Neural cell (in vitro differentiated cells): Measurements from ENCODE around the gene SPTB. TPM values are rescaled to one million over a fixed set of nuclear protein-coding genes. Genes with fewer than 3 reads are reported as not detected.

Source experiments
- H2AFZ ChIP-seq: fragments of 200-600, 300-800 bp; sonication (generic), shearing (Covaris generic); 2 replicates; pipeline ENCODE4 v1.6.0; 2014; ENCODE audit warnings: low read depth, mild to moderate bottlenecking, antibody characterized with exemption, low read length, moderate library complexity
- H3F3A ChIP-seq: fragments of 200-600 bp; shearing (Covaris generic); 2 replicates; pipeline ENCODE4 v1.6.1; 2016; ENCODE audit warnings: mild to moderate bottlenecking, moderate library complexity, mixed read lengths, antibody characterized with exemption, low read length; ENCODE audit not compliant: insufficient read depth, poor library complexity, severe bottlenecking
- H3K27ac ChIP-seq: fragments of 200-600, 300-800 bp; sonication (generic), shearing (Covaris generic); 2 replicates; pipeline ENCODE4 v1.5.1; 2014; ENCODE audit warnings: mild to moderate bottlenecking, low read length, moderate library complexity
- H3K27me3 ChIP-seq: fragments of 300-800, 200-600 bp; sonication (generic), shearing (Covaris generic); 2 replicates; pipeline ENCODE4 v1.6.0; 2014; ENCODE audit warnings: mild to moderate bottlenecking, low read depth, low read length, moderate library complexity; ENCODE audit not compliant: insufficient read depth
- H3K36me3 ChIP-seq: fragments of 300-800, 200-600 bp; sonication (generic), shearing (Covaris generic); 2 replicates; pipeline ENCODE4 v1.5.1; 2014; ENCODE audit warnings: mild to moderate bottlenecking, antibody characterized with exemption, low read length, moderate library complexity; ENCODE audit not compliant: insufficient read depth
- H3K4me2 ChIP-seq: fragments of 300-800, 200-600 bp; sonication (generic), shearing (Covaris generic); 2 replicates; pipeline ENCODE4 v1.6.0; 2014; ENCODE audit warnings: mild to moderate bottlenecking, low read length
- H3K4me3 ChIP-seq: fragments of 300-800, 200-600 bp; sonication (generic), shearing (Covaris generic); 2 replicates; pipeline ENCODE4 v1.5.1; 2014; ENCODE audit warnings: mild to moderate bottlenecking, low read length, moderate library complexity
- H3K79me2 ChIP-seq: fragments of 200-600 bp; shearing (Covaris generic); replicated peaks from 2 replicates; pipeline ENCODE4 v1.6.0; 2014; ENCODE audit warnings: mild to moderate bottlenecking, low read length, moderate library complexity; ENCODE audit not compliant: insufficient read depth
- H3K9ac ChIP-seq: fragments of 300-800, 200-600 bp; sonication (generic), shearing (Covaris generic); 2 replicates; pipeline ENCODE4 v1.6.1; 2016; ENCODE audit warnings: mild to moderate bottlenecking, low read length, mixed read lengths
- H3K9me2 ChIP-seq: fragments of 200-600 bp; shearing (Covaris generic); 2 replicates; pipeline ENCODE4 v1.6.1; 2016; ENCODE audit warnings: mild to moderate bottlenecking, low read length, mixed read lengths; ENCODE audit not compliant: insufficient read depth
- H3K9me3 ChIP-seq: fragments of 200-600, 300-800 bp; sonication (generic), shearing (Covaris generic); 2 replicates; pipeline ENCODE4 v1.6.1; 2016; ENCODE audit warnings: mild to moderate bottlenecking, mixed run types, low read length, moderate library complexity, mixed read lengths
- H4K20me1 ChIP-seq: fragments of 200-600 bp; shearing (Covaris generic); 2 replicates; pipeline ENCODE4 v1.6.1; 2016; ENCODE audit warnings: mild to moderate bottlenecking, mixed run types; ENCODE audit not compliant: insufficient read depth
- EP300 ChIP-seq: fragments of 450-650 bp; conservative IDR thresholded peaks from 2 replicates; pipeline ENCODE4 v1.6.1; 2014; ENCODE audit warnings: antibody characterized with exemption, mild to moderate bottlenecking, moderate library complexity; ENCODE audit not compliant: poor library complexity, severe bottlenecking
- EZH2 ChIP-seq: fragments of 200-600, 300-800 bp; shearing (Covaris generic), sonication (generic); IDR thresholded peaks from 2 replicates; pipeline ENCODE4 v1.6.1; 2014; ENCODE audit warnings: antibody characterized with exemption, low read length, borderline replicate concordance, mild to moderate bottlenecking; ENCODE audit not compliant: insufficient read depth, poor library complexity, severe bottlenecking
- MXI1 ChIP-seq: fragments of 450-650 bp; conservative IDR thresholded peaks from 2 replicates; pipeline ENCODE4 v1.6.1; 2014; ENCODE audit warnings: antibody characterized with exemption, mild to moderate bottlenecking; ENCODE audit not compliant: poor library complexity, severe bottlenecking
- POLR2AphosphoS5 ChIP-seq: IDR thresholded peaks from 2 replicates; pipeline ENCODE4 v1.6.1; 2012
- RAD21 ChIP-seq: fragments of 450-650 bp; conservative IDR thresholded peaks from 2 replicates; pipeline ENCODE4 v1.6.1; 2014; ENCODE audit warnings: antibody characterized with exemption, mild to moderate bottlenecking, moderate library complexity
- SMC3 ChIP-seq: fragments of 450-650 bp; conservative IDR thresholded peaks from 2 replicates; pipeline ENCODE4 v1.6.1; 2014; ENCODE audit warnings: antibody characterized with exemption, mild to moderate bottlenecking, moderate library complexity; ENCODE audit not compliant: poor library complexity
- TAF1 ChIP-seq: IDR thresholded peaks from 2 replicates; pipeline ENCODE4 v1.6.1; 2012; ENCODE audit warnings: low read depth
- polyA plus RNA-seq: library from polyadenylated mRNA; depleted of rRNA; stranded (reverse); fragments of >200 nt; gene quantifications from 2 replicates; pipeline ENCODE4 v1.2.3, GENCODE V29; 2014
- TF ChIP-seq, protein P1 (sequence below): fragments of 450-650 bp; IDR thresholded peaks from 2 replicates; pipeline ENCODE4 v1.5.1; 2014; ENCODE audit warnings: antibody characterized with exemption, mild to moderate bottlenecking, moderate library complexity; ENCODE audit not compliant: poor library complexity, severe bottlenecking
- TF ChIP-seq, protein P2 (sequence below): IDR thresholded peaks from 2 replicates; pipeline ENCODE4 v1.6.1; 2012; ENCODE audit warnings: borderline replicate concordance

SPTB gene
- polyA plus RNA-seq, 1 donor from 2014 or later = 1.9 TPM

DNA sequence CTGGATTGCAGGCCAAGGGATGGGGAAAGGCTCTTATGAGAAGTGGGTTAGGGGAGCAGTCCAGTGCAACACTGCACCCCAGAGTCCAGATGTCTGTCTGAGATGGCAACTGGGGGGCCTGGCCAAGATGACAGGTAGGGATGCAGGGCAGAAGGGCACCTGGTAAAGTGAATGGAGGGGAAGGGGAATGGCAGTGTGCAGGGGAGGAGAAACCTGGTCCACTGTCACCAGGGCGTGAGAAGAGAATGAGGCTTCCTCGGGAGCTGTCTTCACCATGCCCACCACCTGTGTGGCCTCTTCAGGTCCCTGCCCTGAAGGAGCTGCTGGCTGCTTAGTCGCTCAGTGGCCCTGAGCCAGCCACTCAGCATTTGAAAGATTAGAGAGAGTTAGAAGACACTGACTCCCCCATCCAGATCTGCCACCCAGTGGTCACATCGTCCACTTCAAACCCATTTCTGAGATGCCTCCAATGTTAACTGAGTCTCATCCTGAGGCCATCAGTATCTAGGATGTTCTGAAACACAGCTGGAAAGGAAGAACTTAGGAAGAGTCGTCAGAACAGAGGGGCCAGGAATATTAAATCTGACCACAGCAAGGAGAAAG, 118.2 kb downstream of the SPTB start:
- Histone ChIP-seq H3K27me3 (no peaks in the 10 kb centered on the region), H2AFZ (no peak overlapping the region), H3K9ac (no peak overlapping the region), H3K9me2 (no peaks in the 10 kb centered on the region), H4K20me1 (no peaks in the 10 kb centered on the region), H3F3A (no peaks in the 10 kb centered on the region), H3K4me2 (no peak overlapping the region), H3K9me3 (no peaks in the 10 kb centered on the region), H3K27ac (no peak overlapping the region), H3K4me3 (no peak overlapping the region), H3K79me2 (no peaks in the 10 kb centered on the region), H3K36me3 (no peaks in the 10 kb centered on the region)
- TF ChIP-seq, protein P1, sequence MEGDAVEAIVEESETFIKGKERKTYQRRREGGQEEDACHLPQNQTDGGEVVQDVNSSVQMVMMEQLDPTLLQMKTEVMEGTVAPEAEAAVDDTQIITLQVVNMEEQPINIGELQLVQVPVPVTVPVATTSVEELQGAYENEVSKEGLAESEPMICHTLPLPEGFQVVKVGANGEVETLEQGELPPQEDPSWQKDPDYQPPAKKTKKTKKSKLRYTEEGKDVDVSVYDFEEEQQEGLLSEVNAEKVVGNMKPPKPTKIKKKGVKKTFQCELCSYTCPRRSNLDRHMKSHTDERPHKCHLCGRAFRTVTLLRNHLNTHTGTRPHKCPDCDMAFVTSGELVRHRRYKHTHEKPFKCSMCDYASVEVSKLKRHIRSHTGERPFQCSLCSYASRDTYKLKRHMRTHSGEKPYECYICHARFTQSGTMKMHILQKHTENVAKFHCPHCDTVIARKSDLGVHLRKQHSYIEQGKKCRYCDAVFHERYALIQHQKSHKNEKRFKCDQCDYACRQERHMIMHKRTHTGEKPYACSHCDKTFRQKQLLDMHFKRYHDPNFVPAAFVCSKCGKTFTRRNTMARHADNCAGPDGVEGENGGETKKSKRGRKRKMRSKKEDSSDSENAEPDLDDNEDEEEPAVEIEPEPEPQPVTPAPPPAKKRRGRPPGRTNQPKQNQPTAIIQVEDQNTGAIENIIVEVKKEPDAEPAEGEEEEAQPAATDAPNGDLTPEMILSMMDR = no peak
- TF ChIP-seq SMC3 (no peak), EZH2 (no peak), TAF1 (no peak), POLR2AphosphoS5 (no peak), MXI1 (no peak), EP300 (no peak), RAD21 (no peak)
- TF ChIP-seq, protein P2, sequence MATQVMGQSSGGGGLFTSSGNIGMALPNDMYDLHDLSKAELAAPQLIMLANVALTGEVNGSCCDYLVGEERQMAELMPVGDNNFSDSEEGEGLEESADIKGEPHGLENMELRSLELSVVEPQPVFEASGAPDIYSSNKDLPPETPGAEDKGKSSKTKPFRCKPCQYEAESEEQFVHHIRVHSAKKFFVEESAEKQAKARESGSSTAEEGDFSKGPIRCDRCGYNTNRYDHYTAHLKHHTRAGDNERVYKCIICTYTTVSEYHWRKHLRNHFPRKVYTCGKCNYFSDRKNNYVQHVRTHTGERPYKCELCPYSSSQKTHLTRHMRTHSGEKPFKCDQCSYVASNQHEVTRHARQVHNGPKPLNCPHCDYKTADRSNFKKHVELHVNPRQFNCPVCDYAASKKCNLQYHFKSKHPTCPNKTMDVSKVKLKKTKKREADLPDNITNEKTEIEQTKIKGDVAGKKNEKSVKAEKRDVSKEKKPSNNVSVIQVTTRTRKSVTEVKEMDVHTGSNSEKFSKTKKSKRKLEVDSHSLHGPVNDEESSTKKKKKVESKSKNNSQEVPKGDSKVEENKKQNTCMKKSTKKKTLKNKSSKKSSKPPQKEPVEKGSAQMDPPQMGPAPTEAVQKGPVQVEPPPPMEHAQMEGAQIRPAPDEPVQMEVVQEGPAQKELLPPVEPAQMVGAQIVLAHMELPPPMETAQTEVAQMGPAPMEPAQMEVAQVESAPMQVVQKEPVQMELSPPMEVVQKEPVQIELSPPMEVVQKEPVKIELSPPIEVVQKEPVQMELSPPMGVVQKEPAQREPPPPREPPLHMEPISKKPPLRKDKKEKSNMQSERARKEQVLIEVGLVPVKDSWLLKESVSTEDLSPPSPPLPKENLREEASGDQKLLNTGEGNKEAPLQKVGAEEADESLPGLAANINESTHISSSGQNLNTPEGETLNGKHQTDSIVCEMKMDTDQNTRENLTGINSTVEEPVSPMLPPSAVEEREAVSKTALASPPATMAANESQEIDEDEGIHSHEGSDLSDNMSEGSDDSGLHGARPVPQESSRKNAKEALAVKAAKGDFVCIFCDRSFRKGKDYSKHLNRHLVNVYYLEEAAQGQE = no peak

DNA sequence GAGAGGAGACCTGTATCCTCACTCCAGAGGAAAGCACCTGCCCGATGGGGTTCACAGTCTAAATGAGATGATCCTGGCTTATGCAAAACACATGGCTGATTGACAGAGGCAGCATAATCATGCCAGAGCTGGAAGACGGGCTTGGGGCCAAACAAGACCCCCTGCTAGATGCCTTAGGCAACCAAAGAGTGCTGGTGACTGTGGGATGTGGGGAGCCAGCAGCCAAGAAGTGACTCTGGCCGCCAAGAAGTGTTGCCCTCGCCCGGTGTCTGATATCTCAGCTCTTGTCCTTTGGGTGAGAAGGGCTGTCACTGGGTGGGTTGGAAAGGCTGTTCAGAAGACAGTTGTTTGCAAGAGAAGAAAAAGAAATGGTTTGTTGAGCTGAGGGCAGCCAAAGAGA, 118.8 kb downstream of the SPTB start:
- Histone ChIP-seq H3F3A (no peaks in the 10 kb centered on the region), H3K9ac (no peak overlapping the region), H4K20me1 (no peaks in the 10 kb centered on the region), H3K27ac (no peak overlapping the region), H3K4me3 (no peak overlapping the region), H3K79me2 (no peaks in the 10 kb centered on the region), H3K9me3 (no peaks in the 10 kb centered on the region), H3K27me3 (no peaks in the 10 kb centered on the region), H2AFZ (no peak overlapping the region), H3K4me2 (no peak overlapping the region), H3K36me3 (no peaks in the 10 kb centered on the region), H3K9me2 (no peaks in the 10 kb centered on the region)
- TF ChIP-seq POLR2AphosphoS5 = no peak
- TF ChIP-seq MXI1 = no peak
- TF ChIP-seq, protein P2 = no peak
- TF ChIP-seq EP300 = no peak
- TF ChIP-seq SMC3 = no peak
- TF ChIP-seq RAD21 = no peak
- TF ChIP-seq EZH2 = no peak
- no peak for TF ChIP-seq TAF1
- TF ChIP-seq, protein P1 = no peak
